Measurements from ENCODE around the gene OR9A2.
A peak's percentile ranks its signal among the peaks of the same experiment; 100 is the strongest.

The OR9A2 gene

GRCh38 chr7:143050931-143051330, 24.0 kb upstream of the OR9A2 start:
- TF ChIP-seq EZH2phosphoT487 (IDR thresholded peaks at IDR 0.05; ENCODE audit: borderline replicate concordance, low read length) = no peak
- TF ChIP-seq, protein P1, sequence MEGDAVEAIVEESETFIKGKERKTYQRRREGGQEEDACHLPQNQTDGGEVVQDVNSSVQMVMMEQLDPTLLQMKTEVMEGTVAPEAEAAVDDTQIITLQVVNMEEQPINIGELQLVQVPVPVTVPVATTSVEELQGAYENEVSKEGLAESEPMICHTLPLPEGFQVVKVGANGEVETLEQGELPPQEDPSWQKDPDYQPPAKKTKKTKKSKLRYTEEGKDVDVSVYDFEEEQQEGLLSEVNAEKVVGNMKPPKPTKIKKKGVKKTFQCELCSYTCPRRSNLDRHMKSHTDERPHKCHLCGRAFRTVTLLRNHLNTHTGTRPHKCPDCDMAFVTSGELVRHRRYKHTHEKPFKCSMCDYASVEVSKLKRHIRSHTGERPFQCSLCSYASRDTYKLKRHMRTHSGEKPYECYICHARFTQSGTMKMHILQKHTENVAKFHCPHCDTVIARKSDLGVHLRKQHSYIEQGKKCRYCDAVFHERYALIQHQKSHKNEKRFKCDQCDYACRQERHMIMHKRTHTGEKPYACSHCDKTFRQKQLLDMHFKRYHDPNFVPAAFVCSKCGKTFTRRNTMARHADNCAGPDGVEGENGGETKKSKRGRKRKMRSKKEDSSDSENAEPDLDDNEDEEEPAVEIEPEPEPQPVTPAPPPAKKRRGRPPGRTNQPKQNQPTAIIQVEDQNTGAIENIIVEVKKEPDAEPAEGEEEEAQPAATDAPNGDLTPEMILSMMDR (IDR thresholded peaks at IDR 0.05; ENCODE audit: low read depth, low read length, poor library complexity, severe bottlenecking) = no peak
- Histone ChIP-seq H3K27ac (ENCODE audit: low read depth, low read length) (no peak overlapping the region), H3K27me3 (ENCODE audit: control insufficient read depth, low read length) (no peaks in the 10 kb centered on the region), H4K20me1 (ENCODE audit: control insufficient read depth, insufficient read depth, low read depth, low read length) (no peaks in the 10 kb centered on the region), H3K36me3 (ENCODE audit: control insufficient read depth, low read length) (no peaks in the 10 kb centered on the region), H3K79me2 (ENCODE audit: control insufficient read depth, low read length) (no peaks in the 10 kb centered on the region), H3K4me3 (ENCODE audit: low read length) (no peak overlapping the region), H3K9me3 (ENCODE audit: control insufficient read depth, insufficient read depth, low read length) (no peaks in the 10 kb centered on the region), H3K9me2 (replicated peaks; ENCODE audit: control insufficient read depth, low read length) (no peaks in the 10 kb centered on the region), H3F3A (ENCODE audit: control insufficient read depth, insufficient read depth) (peaks cover 8% of the 10 kb centered on the region; the same call in 1 of the 2 replicates), H3K4me1 (ENCODE audit: control insufficient read depth, low read length) (peaks cover 62% of the 10 kb centered on the region), H3K4me2 (ENCODE audit: low read length) (no peak overlapping the region)

DNA sequence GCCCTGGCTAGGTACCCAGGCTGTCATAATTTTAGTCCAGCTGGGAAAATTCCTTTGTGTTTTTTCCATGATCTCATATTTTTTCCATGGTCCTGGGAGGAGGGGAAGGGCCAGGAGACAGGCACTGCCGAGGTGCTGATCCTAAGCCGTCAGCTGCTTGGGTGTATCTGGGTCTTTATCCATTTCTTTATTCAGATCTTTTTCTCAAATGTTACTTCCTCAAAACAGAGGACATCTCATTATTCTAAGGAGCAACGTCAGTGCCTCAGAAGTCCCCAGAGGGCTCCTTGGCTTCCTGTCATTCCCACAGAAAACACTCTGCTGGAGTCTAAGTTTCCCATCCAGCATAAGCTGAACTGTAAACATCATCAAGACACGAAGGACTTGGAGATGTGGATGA, 22.4 kb upstream of the OR9A2 start:
- Histone ChIP-seq H3K9me2 (replicated peaks; ENCODE audit: control insufficient read depth, low read length) (no peaks in the 10 kb centered on the region), H3F3A (ENCODE audit: control insufficient read depth, insufficient read depth) (peaks cover 5% of the 10 kb centered on the region; the same call in 1 of the 2 replicates), H3K36me3 (ENCODE audit: control insufficient read depth, low read length) (no peaks in the 10 kb centered on the region), H3K9me3 (ENCODE audit: control insufficient read depth, insufficient read depth, low read length) (no peaks in the 10 kb centered on the region), H4K20me1 (ENCODE audit: control insufficient read depth, insufficient read depth, low read depth, low read length) (no peaks in the 10 kb centered on the region), H3K27me3 (ENCODE audit: control insufficient read depth, low read length) (no peaks in the 10 kb centered on the region), H3K79me2 (ENCODE audit: control insufficient read depth, low read length) (no peaks in the 10 kb centered on the region), H3K4me3 (ENCODE audit: low read length) (peak overlapping the region; percentile 61), H3K27ac (ENCODE audit: low read depth, low read length) (peak overlapping the region; percentile 27), H3K4me2 (ENCODE audit: low read length) (peak overlapping the region; percentile 79), H3K4me1 (ENCODE audit: control insufficient read depth, low read length) (peaks cover 62% of the 10 kb centered on the region)
- TF ChIP-seq EZH2phosphoT487 (IDR thresholded peaks at IDR 0.05; ENCODE audit: borderline replicate concordance, low read length) = no peak
- TF ChIP-seq, protein P1 (IDR thresholded peaks at IDR 0.05; ENCODE audit: low read depth, low read length, poor library complexity, severe bottlenecking) = no peak

GRCh38 chr7:143048827-143049226, 21.9 kb upstream of the OR9A2 start:
- Histone ChIP-seq H3K9me2 (replicated peaks; ENCODE audit: control insufficient read depth, low read length) (no peaks in the 10 kb centered on the region), H3K79me2 (ENCODE audit: control insufficient read depth, low read length) (no peaks in the 10 kb centered on the region), H3K4me3 (ENCODE audit: low read length) (peak overlapping the region; percentile 61), H3K27ac (ENCODE audit: low read depth, low read length) (peak overlapping the region; percentile 27), H3K4me1 (ENCODE audit: control insufficient read depth, low read length) (peaks cover 62% of the 10 kb centered on the region), H3K27me3 (ENCODE audit: control insufficient read depth, low read length) (no peaks in the 10 kb centered on the region), H3K4me2 (ENCODE audit: low read length) (peak overlapping the region; percentile 79), H3K9me3 (ENCODE audit: control insufficient read depth, insufficient read depth, low read length) (no peaks in the 10 kb centered on the region), H3F3A (ENCODE audit: control insufficient read depth, insufficient read depth) (peaks cover 2% of the 10 kb centered on the region; the same call in 1 of the 2 replicates), H3K36me3 (ENCODE audit: control insufficient read depth, low read length) (no peaks in the 10 kb centered on the region), H4K20me1 (ENCODE audit: control insufficient read depth, insufficient read depth, low read depth, low read length) (no peaks in the 10 kb centered on the region)
- no peak for TF ChIP-seq EZH2phosphoT487 (IDR thresholded peaks at IDR 0.05; ENCODE audit: borderline replicate concordance, low read length)
- TF ChIP-seq, protein P1 (IDR thresholded peaks at IDR 0.05; ENCODE audit: low read depth, low read length, poor library complexity, severe bottlenecking) = no peak
